Stimulated activated naive CD4-positive, alpha-beta T cell (primary cell): ENCODE measurements around the gene MMAB.

Experiments used
- DNase-seq, 6 experiments: peaks; one replicate each; lab custom pipeline; 2025; lab: John Stamatoyannopoulos, UW

The MMAB gene

DNA sequence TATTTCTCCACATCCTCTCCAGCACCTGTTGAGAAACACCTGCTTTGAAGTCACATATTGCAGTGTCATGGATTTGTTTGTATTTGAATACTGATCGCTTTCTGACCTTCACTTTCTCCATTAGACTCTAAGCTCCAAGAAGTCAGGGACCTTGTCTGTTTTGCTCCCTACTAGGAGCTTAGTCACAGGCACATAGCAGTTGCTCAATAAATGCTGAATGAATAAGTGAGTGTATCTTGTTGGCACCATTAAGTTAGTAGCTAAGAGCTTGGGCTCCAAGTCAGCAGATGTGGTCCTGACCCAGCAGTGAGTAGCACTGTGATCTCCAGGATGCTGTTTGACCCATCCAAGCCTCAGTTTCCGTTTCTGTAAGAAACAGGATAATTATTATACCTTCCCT is 10.4 kb upstream of the MMAB start:
- no peak for DNase-seq

DNA sequence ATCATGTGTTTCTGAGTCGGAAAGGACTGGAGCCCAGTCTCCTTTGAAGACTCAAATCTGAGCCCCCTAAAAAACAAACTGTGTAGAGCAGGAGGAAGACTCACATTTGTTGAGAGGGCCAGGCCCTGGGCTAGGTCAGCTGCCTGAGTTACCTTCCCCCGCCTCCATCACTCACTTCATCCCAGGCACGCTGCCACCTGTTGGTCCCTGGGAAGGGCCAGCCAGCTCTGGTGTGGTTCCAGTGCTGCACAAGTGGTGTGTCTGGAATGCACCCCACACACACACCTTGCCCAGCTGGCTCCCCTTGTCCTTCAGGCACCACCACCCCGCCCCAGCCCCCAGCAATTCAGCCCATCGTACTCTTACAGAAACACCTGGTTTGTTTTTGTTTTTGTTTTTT is 9.3 kb upstream of the MMAB start:
- no peak for DNase-seq

DNA sequence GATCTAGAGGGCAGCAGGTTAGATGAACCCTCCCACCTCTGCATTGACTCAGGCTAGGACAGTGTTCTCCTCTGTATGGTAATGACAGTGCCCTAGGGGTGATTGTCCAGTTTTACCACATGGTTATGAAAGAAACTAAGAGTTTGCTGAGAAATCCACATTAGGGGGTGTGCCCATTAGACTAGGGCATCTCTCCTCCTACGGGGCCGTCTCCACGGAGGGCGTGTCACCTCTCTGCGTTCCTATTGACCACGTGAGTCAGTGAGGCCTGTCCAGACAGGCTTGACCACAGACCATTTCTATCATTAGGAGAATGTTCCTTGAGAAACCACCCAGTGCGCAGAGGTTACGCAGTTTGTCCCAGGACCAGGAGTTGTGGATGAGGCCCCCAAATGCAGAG is 8.6 kb upstream of the MMAB start:
- DNase-seq, result no peak

DNA sequence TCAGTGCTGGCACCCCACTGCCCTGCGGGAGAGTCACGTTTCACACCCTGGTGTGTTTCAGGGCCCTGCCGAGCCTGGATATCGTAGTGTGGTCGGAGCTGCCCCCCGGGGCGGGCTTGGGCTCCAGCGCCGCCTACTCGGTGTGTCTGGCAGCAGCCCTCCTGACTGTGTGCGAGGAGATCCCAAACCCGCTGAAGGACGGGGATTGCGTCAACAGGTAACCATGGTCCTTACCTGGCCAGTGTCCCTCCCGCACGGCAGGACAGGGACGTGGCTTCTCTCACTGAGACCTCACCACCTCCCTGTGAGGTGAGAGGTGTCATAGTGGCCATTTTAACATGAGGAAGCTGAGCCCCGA is 8.0 kb upstream of the MMAB start:
- no peak for DNase-seq

DNA sequence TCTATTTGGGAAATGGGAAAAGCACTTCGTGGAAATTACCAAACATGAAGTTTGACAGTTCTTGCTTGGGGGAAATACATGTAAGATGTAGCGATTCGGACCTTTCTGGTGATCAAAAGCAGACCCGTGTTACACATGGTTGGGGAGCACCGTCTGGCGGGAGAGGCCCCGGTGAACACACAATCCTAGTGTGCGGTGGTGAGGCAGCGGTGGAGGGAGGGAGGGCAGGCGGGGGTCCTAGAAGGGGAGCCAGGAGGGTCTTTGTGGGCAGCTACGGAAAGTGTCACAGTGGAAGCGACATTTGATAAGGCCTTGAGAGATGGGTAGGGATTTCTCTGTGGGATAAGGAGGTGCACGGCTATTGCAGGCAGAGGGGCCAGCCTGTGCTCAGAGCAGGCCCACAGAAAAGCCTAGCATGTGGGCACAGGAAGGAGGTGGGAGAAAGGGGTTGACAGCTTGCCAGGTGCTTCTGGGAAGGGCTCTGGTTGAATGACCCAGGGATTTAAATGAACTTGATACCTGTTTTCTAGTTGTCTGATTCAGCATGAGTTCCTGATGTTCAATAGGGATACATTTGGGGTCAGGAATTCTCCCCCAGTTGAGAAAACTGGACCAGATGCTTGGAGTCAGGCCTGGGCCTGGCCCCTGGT is 7.5 kb upstream of the MMAB start:
- no peak for DNase-seq

DNA sequence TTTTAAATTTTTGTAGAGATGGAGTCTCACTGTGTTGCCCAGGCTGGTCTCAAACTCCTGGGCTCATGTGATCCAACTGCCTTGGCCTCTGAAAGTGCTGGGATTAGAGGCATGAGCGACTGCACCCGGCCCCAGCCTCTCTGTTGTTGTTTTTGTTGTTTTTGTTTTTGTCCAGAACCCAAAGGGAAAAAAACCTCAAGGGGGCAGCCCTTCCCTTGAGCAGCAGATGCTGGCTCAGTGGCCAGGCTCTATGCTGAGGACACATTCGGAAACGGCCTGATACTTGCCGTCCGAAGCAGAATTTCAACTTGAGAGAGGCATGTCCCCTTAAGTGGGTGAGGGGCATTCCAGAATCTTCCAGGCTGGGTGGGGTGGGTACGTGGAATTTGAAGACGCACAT is 7.0 kb upstream of the MMAB start:
- DNase-seq, result no peak

DNA sequence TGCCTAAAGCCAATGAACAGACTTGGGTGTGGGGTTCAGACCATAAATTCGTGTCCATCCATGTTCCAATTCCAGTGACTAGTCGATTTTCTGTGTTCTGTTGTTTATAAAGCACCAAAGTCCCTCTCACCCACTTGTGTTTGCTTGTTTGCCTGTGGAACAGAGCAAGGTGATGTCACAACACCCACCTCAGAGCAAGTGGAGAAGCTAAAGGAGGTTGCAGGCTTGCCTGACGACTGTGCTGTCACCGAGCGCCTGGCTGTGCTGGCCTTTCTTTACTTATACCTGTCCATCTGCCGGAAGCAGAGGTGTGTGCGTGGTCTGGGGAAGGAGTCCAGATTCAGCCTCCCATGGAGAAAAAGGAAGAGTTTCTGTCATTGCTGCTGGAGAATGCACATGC is 6.3 kb upstream of the MMAB start:
- DNase-seq, result no peak

DNA sequence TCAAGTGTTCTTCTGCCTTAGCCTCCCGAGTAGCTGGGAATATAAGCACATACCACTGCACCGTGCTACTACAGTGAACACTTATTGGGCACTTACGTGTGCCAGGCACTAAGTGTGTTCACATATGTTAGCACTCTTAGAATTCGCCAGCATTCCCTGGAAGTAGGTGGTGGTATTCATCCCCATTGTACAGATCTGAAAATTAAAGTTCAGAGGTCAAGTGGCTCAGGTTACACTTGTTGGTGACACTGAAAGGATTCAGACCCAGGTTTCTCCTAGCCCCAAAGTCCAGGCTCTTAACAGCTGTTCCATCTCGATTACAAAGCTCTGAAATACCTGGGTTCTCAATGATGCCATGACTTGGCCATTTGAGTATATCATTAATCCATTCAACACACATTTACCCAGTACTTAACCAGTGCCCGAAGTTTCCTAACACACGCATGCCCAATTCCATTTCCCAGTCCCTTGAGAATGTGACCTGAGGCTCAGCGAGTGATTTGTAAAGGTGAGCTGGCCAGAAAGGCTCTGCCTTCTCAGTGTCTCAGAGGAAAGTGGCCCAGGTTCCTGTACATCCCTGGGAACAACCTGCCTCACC is 5.1 kb upstream of the MMAB start:
- DNase-seq, result no peak

DNA sequence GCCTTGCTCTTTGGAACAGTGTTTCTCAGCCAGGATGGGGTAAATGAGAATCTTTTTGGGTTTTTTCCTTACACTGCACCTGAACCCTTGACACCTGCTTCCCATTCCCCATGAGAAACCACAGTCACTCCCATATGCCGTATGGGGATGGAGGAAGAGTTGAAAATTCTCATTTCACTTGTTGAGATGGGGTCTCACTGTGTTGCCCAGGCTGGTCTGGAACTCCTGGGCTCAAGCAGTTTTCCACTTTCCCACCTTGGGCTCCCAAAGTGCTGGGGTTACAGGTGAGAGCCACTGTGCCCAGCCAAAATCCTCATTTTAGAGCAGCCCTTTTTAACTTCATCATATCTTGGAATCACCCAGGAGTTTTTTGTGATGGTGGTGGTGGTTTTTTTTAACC is 4.0 kb upstream of the MMAB start:
- no peak for DNase-seq

DNA sequence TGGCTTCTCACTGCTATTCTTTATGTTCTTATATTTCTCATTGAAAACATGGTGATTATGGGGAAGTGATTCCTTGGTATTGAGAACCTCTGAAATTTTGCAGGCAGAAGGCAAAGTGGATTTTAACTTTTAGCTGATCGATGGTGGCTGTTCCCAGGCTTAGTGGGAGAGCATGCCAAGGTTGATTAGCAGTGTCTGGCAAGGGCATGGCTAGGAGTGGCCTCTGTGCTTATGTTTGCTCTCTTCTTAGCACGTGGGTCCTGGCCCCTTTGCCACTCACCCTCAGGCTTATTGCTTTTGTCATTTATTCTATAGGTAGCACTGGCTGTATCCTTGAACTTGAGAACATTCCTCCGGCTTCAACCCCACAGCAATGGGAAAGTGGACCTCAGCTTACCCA is 2.4 kb upstream of the MMAB start:
- DNase-seq, result no peak

DNA sequence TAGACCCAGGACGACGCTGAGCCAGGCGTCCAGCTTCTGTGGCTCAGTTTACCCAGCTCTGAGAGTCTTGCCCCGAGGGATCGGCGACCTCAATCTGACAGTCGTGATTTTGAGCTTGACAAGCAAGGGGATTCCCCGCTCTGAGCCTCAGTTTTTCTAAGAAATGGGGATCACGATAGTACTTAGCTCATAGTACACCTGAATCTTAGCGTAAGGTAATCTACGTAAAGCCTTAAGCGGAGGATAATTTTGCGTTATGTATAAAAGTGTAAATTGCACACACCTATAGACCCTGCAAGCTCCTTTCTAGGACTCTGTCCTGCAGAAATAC is 575 bp upstream of the MMAB start:
- DNase-seq, result no peak

DNA sequence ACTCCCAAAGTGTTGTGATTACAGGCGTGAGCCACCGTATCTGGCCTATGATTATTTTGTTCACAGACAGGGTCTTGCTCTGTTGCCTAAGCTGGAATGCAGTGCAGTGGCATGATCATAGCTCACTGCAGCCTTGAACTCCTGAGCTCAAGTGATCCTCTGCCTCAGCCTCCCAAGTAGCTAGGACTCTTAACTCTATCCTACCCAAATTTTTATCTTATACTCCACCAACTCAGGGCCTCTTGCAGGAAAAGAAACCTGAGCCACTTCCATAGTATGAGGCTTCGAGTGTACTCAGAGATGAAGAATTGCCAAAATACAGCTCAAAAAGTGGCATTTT is 828 bp downstream of the MMAB start:
- no peak for DNase-seq

DNA sequence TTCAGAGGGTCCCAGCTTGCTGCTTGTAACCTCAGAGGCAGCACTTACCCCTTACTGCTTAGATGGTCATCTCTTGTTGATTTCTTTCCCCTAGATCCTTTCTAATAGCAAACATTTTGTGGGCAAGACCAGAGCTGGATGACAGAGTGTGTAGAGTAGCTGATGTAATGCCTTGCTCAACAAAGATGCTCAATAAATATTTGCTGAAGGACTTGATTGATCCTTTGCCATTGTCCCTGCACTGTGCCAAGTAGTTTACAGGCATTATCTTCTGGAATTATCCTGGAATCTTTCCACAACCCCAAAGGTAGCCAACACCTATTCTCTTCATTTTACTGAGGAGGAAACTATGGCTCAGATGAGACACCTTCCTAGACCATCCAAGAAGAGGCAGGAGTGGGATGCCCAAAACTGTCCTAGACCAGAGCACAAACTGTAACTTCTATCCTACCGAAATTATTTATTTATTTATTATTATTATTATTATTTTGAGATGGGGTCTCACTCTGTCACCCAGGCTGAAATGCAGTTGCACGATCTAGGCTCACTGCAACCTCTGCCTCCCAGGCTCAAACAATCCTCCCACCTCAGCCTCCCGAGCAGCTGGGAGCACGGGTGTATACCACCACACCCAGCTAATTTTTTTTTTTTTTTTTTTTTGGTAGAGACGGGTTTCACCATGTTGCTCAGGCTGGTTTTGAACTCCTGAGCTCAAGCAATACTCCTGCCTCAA is 1.4 kb downstream of the MMAB start:
- no peak for DNase-seq

DNA sequence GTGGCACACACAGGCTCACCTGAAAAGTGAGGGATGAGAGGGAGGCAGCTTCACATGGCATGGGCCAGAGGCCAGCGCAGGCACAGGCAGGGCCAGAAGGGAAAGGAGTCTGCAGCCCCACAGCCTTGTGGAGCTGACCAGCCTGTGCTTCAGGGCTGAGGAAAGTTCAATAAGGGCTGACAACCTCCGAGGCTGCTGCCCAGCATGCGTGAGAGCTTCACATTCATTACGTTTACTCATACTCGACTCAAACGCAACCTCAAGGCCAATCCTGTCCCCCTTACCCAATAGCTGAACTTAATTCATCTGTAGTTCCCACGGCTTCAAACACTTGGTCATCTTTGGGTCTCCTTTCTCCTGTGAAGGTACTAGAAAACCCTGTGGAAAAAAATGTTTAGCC is 4.8 kb downstream of the MMAB start:
- no peak for DNase-seq

DNA sequence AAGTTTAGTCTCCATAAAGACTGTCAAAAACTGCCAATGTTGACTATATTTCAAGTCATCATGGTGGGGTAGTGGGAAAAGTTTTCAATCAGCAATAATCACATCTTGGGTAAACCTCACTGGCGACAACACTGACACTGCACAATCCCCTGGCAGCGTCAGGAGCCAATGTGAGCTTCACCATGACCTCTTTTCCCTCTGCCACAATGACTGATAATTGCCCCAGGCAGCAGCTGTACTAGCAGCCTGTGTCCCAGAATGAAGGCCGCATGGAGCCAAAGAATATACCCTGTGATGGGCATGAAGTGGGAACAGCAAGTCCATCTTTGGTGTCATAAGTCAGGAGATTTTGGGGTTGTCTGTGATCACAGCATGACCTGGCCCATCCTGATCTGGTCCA is 5.3 kb downstream of the MMAB start:
- no peak for DNase-seq

DNA sequence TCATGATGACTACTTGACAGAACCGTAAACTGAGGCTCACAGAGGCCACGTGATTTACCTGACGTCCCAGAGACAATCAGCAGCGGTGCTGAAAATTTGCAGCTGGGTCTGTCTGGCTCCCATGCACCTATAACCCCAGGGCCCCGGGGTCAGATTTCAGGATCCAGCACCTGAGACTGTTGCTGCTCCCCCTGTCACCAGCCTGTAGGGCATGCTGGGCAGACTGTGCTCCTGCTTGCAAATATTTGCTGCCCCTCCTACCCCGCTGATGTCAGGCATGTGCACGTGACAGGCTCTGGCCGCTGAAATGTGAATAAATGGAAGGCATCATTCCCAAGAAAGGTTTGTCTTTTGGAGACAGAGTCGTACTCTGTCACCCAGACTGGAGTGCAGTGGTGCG is 6.0 kb downstream of the MMAB start:
- DNase-seq, result no peak

DNA sequence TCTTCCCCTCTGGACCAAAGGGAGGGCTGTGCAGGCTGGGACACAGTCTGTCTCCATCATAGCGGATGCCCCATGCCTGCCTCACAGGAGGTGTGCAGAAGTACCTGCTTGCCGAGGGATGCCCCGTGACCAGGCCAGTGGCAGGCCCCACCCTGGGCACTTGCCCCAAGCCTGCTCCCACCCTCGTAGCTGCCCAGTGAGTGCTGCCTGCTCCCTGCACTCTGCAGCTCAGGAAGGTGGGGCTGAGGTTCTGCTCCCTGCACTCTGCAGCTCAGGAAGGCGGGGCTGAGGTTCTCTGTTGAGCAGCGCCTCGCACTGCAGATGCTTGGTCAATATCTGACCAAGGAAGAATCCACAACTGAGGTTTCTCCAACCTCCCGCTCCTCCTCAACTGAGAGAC is 6.9 kb downstream of the MMAB start:
- DNase-seq, result no peak

DNA sequence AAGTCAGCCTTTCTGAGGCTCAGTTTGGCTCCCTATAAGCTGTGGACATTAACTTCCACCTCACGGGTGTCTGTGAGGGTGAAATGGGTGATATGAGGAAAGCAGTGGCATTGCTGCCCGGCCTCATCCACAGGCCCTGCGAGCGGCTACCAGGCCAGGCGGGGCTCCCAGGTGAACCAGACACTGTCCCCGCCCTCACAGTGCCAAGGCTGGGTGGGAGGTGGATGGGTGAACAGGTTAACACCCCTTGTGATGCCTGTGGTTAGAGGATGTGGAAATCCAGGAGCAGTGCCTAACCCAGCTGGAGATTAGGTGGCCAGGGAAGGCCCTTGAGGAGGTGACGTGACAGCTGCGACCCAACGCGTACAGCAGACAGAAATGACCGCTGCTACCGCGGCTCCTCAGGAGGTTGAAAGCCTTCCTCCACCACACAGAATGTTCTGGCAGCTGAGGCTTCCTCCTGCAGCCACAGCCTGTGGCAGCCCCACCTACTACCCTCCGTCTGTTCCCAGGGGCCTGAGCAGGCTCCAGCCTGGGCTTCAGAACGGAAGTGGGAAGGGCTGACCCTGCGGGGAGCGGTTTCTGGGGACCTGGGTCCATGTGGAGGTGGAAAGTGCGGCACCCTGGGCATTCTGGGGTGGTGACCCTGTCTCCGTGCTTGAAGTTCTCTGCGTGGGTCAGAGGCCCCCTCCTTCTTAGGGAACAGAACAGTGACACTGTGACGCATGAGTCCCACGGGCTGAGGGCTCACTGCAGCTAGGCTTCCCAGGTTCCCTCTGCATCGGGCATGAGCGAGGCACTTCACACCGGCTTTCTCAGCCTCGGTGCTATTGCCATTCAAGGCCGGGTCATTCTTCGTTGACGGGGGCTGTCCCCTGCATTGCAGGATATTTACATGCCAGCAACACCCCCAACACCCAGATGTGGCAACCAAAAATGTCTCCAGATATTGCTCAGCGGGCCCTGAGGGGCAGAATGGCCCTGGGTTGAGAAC is 9.7 kb downstream of the MMAB start:
- DNase-seq, result no peak

DNA sequence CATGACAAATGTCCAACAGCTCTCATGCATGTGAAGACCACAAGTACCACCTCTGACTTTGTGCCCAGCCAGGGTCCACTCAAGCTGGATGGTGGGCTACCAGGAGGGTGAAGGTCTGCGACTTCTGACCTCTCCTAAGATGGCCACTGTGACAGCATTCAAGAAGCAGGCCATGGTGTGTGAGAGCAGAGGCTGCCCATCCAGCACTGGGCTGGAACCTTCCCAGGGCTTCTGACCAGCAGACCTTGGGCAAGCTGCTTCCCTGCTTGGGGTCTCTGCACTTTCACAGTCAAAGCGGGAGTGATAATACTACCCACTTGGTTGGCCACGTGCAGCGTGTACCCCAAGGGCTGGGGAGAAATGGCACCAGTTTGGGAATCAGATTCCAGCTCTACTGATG is 10.4 kb downstream of the MMAB start:
- no peak for DNase-seq

DNA sequence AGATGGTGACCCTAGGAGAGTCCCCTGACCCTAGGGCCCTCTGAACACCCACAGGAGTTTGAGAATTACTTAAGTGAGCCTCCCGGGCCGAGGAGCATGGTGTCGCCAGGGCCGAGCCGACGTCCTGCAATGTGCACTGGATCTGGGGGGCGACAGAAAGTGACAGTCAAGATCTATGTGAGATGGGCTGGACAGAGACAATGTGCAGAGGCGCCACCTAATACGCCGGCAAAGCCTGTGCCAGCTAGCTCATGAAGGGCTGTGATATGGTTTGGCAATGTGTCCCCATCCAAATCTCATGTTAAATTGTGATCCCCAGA is 11.6 kb downstream of the MMAB start:
- no peak for DNase-seq

DNA sequence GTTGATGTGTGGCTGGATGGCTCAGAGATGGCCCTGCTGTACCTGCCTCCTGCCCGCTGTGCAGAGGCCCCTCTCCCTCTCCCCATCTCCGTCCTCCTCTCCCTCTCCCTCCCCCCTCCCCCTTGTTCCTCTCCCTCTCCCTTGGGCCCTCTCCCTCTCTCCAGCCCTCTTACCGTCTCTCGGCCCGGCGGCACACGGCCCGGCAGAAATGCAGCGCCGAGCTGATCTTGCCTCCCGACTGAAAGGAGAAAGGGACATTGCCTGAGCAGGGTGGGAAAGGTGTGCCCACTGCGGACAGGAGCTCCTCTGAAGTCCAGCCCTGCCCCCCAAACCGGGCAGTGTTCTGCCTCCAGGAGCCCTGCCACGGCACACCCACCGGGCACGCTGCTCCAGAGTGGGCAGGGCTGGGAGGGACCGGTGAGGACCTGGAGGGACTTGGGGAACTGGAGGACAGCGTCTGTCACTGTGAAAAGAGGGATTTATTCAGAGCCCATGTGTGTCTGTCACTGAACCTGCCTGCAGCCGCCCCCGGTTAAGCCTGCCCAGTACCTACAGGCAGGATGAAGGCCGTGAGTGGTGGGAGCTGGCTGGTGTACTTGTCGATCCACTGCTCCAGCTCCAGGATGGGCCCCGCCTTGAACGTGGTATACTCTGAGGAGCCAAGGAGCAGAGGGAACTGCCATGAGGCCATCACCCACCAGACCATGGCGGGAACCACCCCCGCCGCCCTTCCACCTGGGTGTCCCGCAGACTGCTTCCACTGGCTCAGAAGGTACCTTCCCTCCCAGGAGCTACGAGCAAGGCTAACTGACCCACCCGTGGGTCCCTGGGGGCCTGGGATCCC is 12.2 kb downstream of the MMAB start:
- no peak for DNase-seq

DNA sequence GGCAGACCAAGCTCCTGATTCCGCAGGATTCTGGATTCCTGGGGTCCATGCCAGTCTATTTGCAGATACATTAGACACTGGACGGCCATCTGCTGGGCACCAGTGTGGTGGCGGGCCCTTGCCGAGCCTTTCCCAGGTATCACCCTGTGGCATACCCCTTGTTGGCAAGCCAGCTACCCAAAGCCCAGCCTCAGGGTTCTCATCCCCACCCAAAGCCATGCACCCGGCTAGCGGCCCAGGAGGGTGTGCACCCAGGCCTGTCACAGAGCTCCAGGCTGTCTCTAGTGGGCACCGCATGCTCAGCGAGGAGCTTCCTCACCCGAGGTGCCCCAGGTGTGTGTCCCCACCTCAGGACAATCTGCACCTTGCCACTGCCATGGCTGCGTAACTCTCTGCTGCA is 13.7 kb downstream of the MMAB start:
- no peak for DNase-seq
